ENCODE results near the gene DKK3.

DNA sequence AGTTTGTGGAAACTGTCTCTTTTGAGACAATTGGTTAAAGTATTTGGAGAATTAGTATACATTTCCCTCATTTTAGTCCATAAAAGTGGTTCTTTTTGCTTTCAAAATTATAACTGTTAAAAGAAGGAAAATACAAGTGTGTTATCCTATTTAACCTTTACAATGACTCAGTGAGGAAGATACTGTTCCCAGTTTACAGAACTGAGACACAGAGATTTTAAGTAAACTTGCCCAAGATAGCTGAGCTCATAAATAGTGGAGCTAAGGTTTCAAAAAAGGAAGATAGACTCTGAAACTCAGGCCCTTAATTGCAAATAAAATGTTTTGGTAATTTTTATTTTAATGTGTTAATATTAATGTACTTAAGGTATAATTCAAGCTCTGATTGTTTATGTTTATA, 58.9 kb downstream of the DKK3 start:
- TF ChIP-seq, protein P1, sequence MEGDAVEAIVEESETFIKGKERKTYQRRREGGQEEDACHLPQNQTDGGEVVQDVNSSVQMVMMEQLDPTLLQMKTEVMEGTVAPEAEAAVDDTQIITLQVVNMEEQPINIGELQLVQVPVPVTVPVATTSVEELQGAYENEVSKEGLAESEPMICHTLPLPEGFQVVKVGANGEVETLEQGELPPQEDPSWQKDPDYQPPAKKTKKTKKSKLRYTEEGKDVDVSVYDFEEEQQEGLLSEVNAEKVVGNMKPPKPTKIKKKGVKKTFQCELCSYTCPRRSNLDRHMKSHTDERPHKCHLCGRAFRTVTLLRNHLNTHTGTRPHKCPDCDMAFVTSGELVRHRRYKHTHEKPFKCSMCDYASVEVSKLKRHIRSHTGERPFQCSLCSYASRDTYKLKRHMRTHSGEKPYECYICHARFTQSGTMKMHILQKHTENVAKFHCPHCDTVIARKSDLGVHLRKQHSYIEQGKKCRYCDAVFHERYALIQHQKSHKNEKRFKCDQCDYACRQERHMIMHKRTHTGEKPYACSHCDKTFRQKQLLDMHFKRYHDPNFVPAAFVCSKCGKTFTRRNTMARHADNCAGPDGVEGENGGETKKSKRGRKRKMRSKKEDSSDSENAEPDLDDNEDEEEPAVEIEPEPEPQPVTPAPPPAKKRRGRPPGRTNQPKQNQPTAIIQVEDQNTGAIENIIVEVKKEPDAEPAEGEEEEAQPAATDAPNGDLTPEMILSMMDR (IDR thresholded peaks at IDR 0.05; ENCODE audit: borderline replicate concordance, extremely low read depth, low read length, poor library complexity, severe bottlenecking) = no peak
- no peak for TF ChIP-seq EZH2 (IDR thresholded peaks at IDR 0.05; ENCODE audit: borderline replicate concordance, low read depth, low read length, severe bottlenecking)
